NOMO-1 treated with dmso at 0.1 percent for 144 hours (cell line): ENCODE results near the gene COL13A1.

ENCODE experiments used
- DNase-seq: peaks from one replicate; lab custom pipeline; 2025; ENCODE audit not compliant: unreplicated experiment; lab: John Stamatoyannopoulos, UW

COL13A1 gene

DNA sequence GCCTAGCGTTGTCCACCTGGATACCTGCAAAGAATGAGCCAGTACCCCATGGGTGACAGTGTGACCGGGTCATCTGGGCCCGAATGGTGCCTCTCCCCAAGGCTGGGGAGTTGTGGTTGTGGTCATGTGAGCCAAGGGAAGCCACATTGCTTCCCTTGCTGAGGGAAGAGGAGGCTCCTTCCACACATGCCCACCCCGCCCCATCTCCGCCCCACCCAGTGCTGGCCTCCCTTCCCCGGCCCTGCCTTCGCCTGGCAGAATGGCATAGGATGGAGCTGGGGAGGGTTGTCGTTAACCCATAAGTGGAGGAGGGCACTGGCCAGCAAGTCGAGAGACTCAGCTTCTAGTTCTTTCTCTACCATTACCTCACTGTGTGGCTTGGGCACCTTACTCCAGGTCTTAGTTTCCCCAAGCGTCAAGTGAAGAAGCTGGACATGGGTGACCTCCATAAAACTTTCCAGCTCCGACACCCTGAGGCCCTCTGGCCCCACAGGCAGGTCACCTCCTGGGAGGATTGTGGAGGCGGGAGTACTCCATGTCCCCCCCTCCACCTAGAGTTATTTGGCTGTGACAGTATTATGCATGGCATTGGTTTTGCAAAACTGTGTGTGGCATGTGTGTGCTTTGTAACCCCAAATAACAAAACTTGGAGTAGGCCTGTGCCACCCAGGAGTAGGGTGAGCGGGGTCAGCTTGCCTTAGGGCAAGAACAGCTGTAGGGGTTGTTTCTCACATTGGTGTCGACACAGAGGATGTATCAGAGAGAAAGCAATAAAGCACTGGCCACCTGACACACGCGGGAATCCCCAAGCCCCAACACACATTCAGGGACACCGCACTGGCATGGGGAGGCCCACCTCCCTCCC, 160.4 kb downstream of the COL13A1 start:
- DNase-seq = no peak

DNA sequence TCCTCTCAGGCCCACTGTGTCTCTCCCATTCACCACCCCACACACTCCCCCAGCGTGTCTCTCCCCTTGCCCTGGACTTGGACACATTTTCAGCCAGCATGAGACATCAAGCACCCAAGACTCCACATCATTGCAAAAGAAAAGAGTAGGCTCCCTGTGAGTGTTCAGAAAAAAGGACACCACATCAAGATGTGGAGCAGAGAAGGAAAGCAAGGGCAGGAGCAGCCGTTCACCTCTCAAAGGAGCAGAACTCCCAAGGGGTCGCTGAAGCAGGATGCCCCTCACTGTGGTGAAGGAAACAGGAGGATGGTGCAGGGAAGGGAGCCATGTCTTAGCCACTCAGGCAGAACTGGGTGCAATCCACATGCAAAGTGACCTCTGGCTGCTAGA, 161.0 kb downstream of the COL13A1 start:
- DNase-seq = no peak

GRCh38 chr10:69963178-69963834, 161.6 kb downstream of the COL13A1 start:
- no peak for DNase-seq

DNA sequence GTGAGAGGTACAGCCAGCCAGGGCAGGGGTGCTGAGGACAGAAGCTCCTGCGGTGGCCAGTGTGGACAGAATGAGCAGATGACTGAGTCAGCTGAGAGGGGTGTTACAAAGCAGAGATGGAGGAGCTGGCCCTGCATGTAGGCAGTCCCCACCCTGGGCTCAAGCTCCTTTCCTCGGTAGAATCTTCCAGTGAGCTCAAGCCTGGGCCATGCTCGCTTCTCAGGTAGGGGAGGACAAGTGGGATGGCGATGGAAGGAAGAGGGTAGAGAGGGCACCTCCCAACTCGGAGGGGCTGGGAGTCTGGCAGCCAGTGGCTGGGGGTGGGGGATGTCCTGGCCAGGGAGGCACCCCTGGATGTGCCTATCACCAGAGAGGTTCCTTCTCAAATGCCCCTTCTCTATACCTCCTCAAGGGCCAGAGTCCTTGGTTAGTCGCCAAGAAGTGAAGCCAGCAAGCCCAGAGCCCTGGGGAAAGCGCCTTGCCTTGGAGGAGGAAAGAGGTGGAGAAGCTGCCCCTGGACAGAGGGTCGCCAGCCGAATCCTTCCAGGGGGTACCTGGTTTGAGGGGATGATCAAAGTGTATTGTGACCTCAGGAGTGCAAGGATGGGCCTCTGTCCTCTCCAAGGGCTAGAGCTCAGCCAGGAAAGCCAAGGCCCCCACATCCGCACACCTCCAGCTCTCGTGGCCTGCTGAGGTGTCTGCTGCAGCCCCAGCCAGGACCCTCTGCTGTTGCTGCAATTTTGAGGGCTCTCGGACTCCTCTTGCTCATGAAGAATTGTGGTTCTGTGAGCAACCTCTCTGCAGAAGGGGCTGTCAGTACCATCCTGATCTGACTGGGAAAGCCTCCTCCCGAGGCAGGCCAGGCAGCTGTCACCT, 162.4 kb downstream of the COL13A1 start:
- DNase-seq = no peak

- DNase-seq = no peak
Measured at GRCh38 chr10:69965086-69965485, 163.4 kb downstream of the COL13A1 start.

GRCh38 chr10:69965919-69966662, 164.4 kb downstream of the COL13A1 start:
- no peak for DNase-seq

DNA sequence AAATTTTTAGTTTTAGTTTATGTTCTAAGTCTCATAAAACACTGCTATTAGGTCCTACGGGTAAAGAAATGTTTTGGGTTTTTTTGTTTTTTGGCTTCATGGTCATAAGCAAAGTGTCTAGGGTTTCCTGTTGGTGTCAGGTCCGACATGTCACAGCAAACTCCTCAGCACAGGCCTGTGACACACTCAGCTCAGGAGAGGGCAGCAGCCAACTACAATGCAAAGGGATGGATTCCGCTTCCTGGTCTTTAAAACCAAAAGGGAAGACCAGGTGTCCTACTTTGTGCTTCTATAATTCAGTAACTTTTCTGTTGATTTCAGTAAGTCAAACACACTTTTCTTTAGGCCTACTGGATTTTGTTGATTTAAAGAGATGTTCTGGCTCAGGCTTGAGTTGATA, 167.1 kb downstream of the COL13A1 start:
- no peak for DNase-seq

GRCh38 chr10:69969977-69970376, 168.3 kb downstream of the COL13A1 start:
- no peak for DNase-seq

GRCh38 chr10:69972981-69973397, 171.3 kb downstream of the COL13A1 start:
- no peak for DNase-seq

DNA sequence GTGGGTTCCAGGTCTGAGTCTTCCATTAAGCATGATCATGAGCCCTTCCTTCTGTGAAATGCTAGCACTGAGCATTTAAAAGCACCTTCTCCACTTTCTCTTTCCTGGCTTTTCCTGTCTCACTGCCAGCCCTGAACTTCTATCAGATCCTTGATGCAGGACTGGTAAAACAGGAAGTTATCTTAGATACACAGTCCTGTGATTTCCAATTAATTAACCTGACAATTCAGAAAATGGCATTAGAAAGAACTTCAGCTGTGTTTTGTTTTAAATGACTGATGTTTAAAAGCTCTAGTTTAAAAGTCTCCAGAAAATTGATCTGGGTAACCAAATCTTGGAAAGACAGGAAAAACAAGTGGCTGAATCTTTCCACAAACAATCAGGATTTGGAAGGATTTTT, 172.0 kb downstream of the COL13A1 start:
- DNase-seq = no peak

DNA sequence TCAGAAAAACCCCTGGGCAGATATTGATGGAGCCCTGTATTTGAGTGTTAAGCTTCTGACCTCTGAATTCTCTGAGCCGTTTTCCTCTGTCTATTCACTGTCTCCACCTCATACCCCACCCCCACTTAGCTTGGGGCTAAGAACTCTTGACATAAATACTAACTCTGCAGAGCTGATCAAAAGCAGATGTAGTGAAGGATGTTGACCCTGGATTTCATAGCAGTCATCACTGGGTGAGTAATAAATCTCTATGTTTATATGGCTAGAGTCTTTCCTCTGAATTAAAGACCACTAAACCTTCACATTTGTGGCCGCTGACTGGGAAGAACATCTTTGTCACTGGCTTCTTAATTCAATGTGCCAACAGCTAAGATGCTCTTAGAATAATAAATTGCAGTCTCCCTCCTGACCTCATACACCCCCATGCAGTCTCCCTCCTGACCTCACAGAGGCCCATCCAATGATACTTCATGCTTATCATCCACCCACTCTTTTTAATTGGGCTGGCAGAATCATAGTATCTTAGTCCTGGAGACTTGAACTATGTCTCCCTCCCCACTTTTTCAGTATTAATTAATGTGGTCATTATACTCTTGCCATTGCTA, 172.9 kb downstream of the COL13A1 start:
- DNase-seq = no peak

DNA sequence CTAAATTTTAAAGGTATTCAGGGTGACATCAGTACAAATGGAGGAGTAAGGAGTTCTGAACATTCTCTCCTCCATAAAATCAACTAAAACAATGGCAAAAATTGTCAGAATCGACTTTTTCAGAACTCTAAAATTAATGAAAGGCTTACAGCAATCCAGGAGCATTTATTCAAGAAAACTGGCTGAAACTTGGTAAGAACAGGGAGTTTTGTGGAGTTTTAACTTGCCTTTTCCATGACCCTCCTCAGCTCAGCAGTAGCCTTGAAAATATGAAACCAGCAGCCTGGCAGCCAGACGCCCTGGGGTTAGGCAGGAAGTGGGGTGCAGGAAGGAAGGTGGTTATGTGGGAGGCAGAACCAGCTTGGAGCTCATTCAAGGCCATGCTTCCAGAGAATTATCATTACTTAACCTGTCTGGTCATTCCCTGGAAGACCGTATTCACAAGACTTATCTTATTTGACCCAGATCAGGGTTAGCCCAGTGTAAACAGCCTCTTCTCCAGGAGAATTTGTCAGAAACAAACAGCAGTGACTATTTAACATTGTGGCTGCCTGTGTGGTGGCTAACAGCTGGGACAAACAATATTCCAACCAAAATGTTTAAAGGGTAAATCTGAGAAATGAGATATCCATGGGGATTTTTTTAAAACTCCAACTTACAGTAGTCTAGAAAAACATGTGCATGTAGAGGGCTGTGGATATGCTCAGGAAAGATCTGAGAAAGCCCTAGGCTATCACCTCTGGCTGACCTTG, 175.3 kb downstream of the COL13A1 start:
- no peak for DNase-seq

DNA sequence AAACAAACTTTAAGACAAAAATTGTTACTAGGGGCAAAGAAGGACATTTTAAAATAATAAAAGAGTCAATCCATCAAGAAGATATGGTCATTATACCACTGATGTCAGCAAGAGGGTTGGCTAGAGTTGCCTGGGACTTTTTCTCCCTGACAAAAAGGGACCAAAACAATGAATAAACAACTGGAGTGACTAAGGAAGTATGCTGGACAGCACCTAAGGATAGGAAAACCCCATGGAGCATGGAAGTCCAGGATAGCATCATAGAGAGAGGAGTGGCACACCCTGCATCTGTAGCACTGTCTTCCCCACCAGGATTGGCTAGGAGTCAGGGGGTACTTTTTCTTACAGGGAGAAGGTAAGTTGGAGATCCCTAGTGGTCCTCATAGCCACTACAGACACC, 177.5 kb downstream of the COL13A1 start:
- no peak for DNase-seq

DNA sequence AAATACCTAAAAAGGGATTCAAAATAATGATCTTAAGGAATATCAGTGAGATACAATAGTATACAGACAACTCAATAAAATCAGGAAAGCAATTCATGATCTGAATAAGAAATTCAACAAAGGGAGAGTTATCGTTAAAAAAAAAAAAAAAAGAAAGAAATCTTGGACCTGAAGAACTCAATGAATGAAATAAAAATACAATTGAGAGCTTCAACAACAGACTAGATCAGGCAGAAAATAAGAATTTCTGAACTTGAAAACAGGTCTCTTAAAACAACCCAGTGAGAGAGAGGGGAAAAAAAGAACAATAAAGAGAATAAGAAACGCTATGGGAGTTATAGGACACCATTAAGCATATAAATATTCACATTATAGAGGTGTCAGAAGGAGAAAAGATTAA, 179.0 kb downstream of the COL13A1 start:
- no peak for DNase-seq

DNA sequence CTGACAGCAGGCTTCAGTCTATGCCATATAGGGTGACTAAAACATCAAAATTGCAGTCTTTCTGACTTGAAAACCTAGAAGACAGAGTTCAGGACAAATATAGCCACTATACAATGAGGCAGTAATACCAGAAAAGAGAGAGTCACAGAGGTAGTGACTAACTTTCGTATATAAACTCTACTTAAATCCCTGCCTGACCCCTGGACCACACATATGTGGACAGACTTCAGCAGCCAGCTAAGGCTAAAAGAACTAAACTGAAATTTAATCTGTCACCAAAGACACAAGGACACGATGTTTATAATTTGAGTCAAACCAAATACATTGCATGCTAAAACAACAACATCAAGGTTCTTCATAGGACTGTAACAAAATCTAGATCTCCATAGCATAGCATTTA, 186.4 kb downstream of the COL13A1 start:
- no peak for DNase-seq

GRCh38 chr10:69991151-69991550, 189.4 kb downstream of the COL13A1 start:
- DNase-seq = no peak

GRCh38 chr10:69994262-69994661, 192.6 kb downstream of the COL13A1 start:
- peak; percentile 37 for DNase-seq

DNA sequence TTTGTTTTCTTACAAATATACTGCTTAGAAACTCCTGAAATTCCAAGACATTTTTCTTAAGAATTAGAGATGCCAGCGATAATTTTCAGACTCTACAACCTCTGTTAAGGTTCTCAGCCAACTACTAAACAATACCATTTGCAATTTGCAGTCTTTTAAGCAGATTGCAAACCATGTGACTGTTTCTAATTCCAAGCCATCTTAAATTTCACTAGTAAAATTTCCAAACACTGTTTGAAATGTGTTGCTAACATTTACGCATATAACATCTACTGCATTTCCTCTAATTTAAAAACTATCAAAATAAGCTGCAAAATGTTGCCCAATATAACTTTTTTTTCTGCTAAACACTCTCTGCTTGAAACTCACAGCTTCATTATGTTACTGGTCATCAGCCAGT, 194.9 kb downstream of the COL13A1 start:
- DNase-seq = no peak

DNA sequence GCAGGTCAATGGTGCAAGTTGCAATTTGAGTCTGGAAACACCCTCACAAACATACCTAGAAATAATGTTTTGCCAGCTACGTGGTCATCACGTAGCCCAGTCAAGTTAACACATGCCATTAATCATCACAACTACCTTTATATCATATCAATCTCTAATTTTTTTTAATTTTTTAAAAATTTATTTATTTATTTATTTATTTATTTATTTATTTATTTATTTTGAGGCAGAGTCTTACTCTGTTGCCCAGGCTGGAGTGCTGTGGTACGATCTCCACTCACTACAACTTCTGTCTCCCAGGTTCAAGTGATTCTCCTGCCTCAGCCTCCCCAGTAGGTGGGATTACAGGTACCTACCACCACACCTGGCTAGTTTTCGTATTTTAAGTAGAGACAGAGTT, 198.6 kb downstream of the COL13A1 start:
- DNase-seq = no peak
